OCI-LY3 (cell line): ENCODE data around the gene TRIM14.
"Not testable (repeated sequence)": the region's sequence is repeated elsewhere in the genome, so short reads cannot be mapped to it uniquely, and the experiment has no call there.

Source experiments
- H2AFZ ChIP-seq: fragments of 200-600, 300-600 bp; shearing (Covaris generic); 2 replicates; pipeline ENCODE4 v1.6.0; 2014; ENCODE audit warnings: antibody characterized with exemption, low read depth, low read length
- H3K27ac ChIP-seq: fragments of 200-600, 300-600 bp; sonication (generic); 2 replicates; pipeline ENCODE4 v1.5.1; 2014; ENCODE audit warnings: mild to moderate bottlenecking, low read length, moderate library complexity, mixed read lengths
- H3K27me3 ChIP-seq: fragments of 200-600, 300-600 bp; sonication (generic); 2 replicates; pipeline ENCODE4 v1.6.1; 2014; ENCODE audit warnings: low read depth, low read length, mixed read lengths
- H3K36me3 ChIP-seq: fragments of 200-600, 300-600 bp; sonication (generic); replicated peaks from 2 replicates; pipeline ENCODE3; 2014; ENCODE audit warnings: low read depth, low read length, mixed read lengths
- H3K4me1 ChIP-seq: fragments of 300-600, 200-600 bp; sonication (generic); 2 replicates; pipeline ENCODE4 v1.6.1; 2014; ENCODE audit warnings: low read length, mixed read lengths
- H3K4me2 ChIP-seq: fragments of 200-600, 300-600 bp; sonication (generic); 2 replicates; pipeline ENCODE4 v1.6.1; 2014; ENCODE audit warnings: low read length, mixed read lengths
- H3K4me3 ChIP-seq: fragments of 300-600, 200-600 bp; sonication (generic); 2 replicates; pipeline ENCODE4 v1.5.1; 2014; ENCODE audit warnings: antibody characterized with exemption, mild to moderate bottlenecking, low read length, moderate library complexity
- H3K79me2 ChIP-seq: fragments of 300-600, 200-600 bp; shearing (Covaris generic); 2 replicates; pipeline ENCODE4 v1.6.1; 2014; ENCODE audit warnings: mild to moderate bottlenecking, low read length, mixed read lengths
- H3K9ac ChIP-seq: fragments of 300-600, 200-600 bp; shearing (Covaris generic); 2 replicates; pipeline ENCODE4 v1.6.0; 2014; ENCODE audit warnings: mild to moderate bottlenecking, low read length, moderate library complexity
- H3K9me3 ChIP-seq: fragments of 200-600, 300-600 bp; shearing (Covaris generic); 2 replicates; pipeline ENCODE4 v1.6.1; 2014; ENCODE audit warnings: low read length, mixed read lengths; ENCODE audit not compliant: insufficient read depth
- H4K20me1 ChIP-seq: fragments of 200-600, 300-600 bp; sonication (generic); 2 replicates; pipeline ENCODE4 v1.6.1; 2016; ENCODE audit warnings: low read length, mixed read lengths; ENCODE audit not compliant: insufficient read depth
- EZH2phosphoT487 ChIP-seq: fragments of 200-600 bp; shearing (Covaris generic); IDR thresholded peaks from 2 replicates; pipeline ENCODE4 v1.6.1; 2018; ENCODE audit warnings: antibody characterized with exemption, mixed run types, low read depth
- TF ChIP-seq, protein P1 (sequence below): fragments of 200-600, 300-600 bp; sonication (generic); IDR thresholded peaks from 2 replicates; pipeline ENCODE4 v1.5.1; 2014; ENCODE audit warnings: antibody characterized with exemption, low read length, low read depth

The TRIM14 gene

DNA sequence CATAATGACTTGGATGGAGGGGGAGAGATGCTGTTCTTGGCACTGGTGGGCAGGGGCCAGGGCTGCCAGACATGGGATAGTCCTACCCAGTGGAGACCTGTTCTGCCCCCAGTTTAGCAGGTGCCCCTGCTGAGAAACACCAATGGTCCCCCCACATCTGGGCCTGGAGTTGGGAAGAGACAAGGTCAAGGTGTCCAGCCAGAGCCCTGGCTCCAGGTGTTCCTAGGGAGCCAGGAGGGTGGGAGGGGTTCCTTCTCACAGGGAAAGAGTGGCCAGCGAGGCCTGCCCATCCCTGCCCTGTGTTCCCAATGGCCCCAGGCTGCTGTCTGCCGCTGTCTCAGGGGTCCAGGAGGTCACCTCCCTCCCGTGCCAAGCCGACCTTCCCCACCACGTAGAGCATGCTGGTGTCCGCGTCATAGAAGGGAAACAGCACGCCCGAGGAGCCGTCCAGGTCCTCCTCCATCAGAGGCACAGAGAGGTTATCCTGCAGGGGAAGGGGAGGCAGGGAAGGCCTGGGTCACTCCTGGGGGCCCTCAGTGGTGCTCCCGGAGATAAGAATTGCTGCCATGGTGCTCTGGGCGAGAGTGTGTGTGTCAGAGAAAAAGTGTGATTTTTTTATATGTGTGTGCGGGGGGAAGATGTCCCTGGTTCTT, 11.7 kb upstream of the TRIM14 start:
- no peak overlapping the region for H3K9ac ChIP-seq
- no peak overlapping the region for H2AFZ ChIP-seq
- no peaks in the 10 kb centered on the region for H3K36me3 ChIP-seq
- no peaks in the 10 kb centered on the region for H3K79me2 ChIP-seq
- no peak overlapping the region for H3K4me2 ChIP-seq
- H3K4me3 ChIP-seq: no peak overlapping the region
- TF ChIP-seq EZH2phosphoT487: no peak
- TF ChIP-seq, protein P1, sequence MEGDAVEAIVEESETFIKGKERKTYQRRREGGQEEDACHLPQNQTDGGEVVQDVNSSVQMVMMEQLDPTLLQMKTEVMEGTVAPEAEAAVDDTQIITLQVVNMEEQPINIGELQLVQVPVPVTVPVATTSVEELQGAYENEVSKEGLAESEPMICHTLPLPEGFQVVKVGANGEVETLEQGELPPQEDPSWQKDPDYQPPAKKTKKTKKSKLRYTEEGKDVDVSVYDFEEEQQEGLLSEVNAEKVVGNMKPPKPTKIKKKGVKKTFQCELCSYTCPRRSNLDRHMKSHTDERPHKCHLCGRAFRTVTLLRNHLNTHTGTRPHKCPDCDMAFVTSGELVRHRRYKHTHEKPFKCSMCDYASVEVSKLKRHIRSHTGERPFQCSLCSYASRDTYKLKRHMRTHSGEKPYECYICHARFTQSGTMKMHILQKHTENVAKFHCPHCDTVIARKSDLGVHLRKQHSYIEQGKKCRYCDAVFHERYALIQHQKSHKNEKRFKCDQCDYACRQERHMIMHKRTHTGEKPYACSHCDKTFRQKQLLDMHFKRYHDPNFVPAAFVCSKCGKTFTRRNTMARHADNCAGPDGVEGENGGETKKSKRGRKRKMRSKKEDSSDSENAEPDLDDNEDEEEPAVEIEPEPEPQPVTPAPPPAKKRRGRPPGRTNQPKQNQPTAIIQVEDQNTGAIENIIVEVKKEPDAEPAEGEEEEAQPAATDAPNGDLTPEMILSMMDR: no peak
- no peaks in the 10 kb centered on the region for H3K27me3 ChIP-seq
- peaks cover 30% of the 10 kb centered on the region for H3K4me1 ChIP-seq
- H4K20me1 ChIP-seq: no peaks in the 10 kb centered on the region
- no peak overlapping the region for H3K27ac ChIP-seq
- no peaks in the 10 kb centered on the region for H3K9me3 ChIP-seq

DNA sequence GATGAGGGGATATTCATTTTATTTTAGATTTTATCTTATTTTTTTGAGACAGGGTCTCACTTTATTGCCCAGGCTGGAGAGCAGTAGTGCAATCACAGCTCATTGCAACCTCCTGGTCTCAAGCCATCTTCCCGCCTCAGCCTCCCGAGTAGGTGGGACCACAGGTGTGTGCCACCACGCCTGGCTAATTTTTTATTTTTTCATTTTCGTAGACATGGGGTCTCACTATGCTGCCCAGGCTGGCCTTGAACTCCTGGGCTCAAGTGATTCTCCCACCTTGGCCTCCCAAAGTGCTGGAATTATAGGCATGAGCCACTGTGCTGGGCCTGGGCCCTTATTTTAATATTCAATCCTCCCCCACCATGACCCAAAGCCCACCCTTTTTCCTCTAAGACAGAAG, 11.0 kb upstream of the TRIM14 start:
- peak overlapping the region; percentile 80; the same call in 1 of the 2 replicates for H3K4me2 ChIP-seq
- H3K4me3 ChIP-seq, H3K79me2 ChIP-seq, H3K36me3 ChIP-seq, H2AFZ ChIP-seq, H3K27me3 ChIP-seq, H4K20me1 ChIP-seq, H3K27ac ChIP-seq, H3K9ac ChIP-seq, H3K9me3 ChIP-seq: not testable (repeated sequence)
- H3K4me1 ChIP-seq: peaks cover 30% of the 10 kb centered on the region

DNA sequence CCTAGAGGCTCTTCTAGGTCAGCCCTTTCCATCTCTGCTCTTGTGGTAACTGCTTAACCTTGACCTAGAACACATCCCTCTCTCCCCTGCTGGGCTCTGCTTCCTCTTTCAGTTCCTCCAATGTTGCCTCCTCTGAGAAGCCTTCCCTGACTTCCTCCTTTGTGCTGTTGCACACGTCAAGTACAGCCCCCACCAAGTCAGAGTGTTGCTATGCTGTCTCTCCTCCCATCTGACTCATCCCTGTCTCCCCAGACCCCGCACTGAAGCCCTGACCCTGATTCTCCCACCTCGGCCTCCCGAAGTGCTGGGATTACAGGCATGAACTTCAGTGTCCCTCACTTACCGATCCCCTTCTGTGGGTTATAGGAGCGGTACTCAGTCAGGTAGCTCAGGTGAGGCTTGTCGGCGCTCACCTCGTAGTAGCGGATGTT, 10.4 kb upstream of the TRIM14 start:
- H3K79me2 ChIP-seq: no peaks in the 10 kb centered on the region
- H2AFZ ChIP-seq: peak overlapping the region; percentile 7; the same call in 1 of the 2 replicates
- H3K4me3 ChIP-seq: peak overlapping the region; percentile 69
- peak overlapping the region; percentile 32; the same call in 1 of the 2 replicates for H3K27ac ChIP-seq
- H4K20me1 ChIP-seq: no peaks in the 10 kb centered on the region
- H3K4me2 ChIP-seq: peak overlapping the region; percentile 80
- peaks cover 30% of the 10 kb centered on the region for H3K4me1 ChIP-seq
- H3K27me3 ChIP-seq: no peaks in the 10 kb centered on the region
- H3K36me3 ChIP-seq: no peaks in the 10 kb centered on the region
- no peak for TF ChIP-seq EZH2phosphoT487
- TF ChIP-seq, protein P1: no peak
- no peaks in the 10 kb centered on the region for H3K9me3 ChIP-seq
- peak overlapping the region; percentile 15; the same call in 1 of the 2 replicates for H3K9ac ChIP-seq

DNA sequence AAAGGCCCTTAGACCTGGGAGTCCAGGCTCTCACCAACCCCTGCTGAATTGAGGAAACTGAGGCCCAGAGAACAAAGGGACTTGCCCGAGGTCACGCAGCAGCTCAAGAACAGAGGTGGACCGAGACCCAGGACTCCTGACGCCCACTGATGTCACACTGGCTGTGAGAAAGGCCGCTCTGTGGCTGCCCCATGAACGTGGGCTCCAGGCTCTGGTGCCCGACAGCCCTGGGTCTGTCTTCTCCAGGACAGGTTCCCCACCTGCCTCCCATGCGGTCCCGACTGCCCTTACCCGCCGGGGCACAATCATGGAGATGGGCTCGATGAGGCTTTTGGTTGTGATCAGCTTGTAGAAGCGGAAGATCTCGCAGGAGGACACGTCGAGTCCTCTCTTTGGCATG, 9.3 kb upstream of the TRIM14 start:
- H3K4me3 ChIP-seq: no peak overlapping the region
- H3K36me3 ChIP-seq: no peaks in the 10 kb centered on the region
- H3K9ac ChIP-seq: no peak overlapping the region
- no peak for TF ChIP-seq EZH2phosphoT487
- TF ChIP-seq, protein P1: no peak
- H3K79me2 ChIP-seq: no peaks in the 10 kb centered on the region
- no peaks in the 10 kb centered on the region for H4K20me1 ChIP-seq
- no peaks in the 10 kb centered on the region for H3K27me3 ChIP-seq
- H2AFZ ChIP-seq: no peak overlapping the region
- no peak overlapping the region for H3K4me2 ChIP-seq
- H3K27ac ChIP-seq: no peak overlapping the region
- no peaks in the 10 kb centered on the region for H3K9me3 ChIP-seq
- peaks cover 24% of the 10 kb centered on the region for H3K4me1 ChIP-seq
